GOT3 (cell line): ENCODE measurements around the gene GPBAR1.
"Not testable (repeated sequence)": the region's sequence is repeated elsewhere in the genome, so short reads cannot be mapped to it uniquely, and the experiment has no call there.

Source experiments
- DNase-seq: peaks from one replicate; lab custom pipeline; 2025; ENCODE audit warnings: mixed read lengths; lab: John Stamatoyannopoulos, UW

The GPBAR1 gene

GRCh38 chr2:218310853-218311540, 50.2 kb downstream of the GPBAR1 start:
- DNase-seq, result no peak

GRCh38 chr2:218311541-218312266, 50.9 kb downstream of the GPBAR1 start:
- not testable (repeated sequence) for DNase-seq

GRCh38 chr2:218312267-218312756, 51.5 kb downstream of the GPBAR1 start:
- DNase-seq, result no peak

- DNase-seq, result no peak
Observed at GRCh38 chr2:218313356-218313755, 52.5 kb downstream of the GPBAR1 start.
